T-cell (primary cell): ENCODE data around the gene PDZD11. TPM values are rescaled to one million over a fixed set of nuclear protein-coding genes. Genes with fewer than 3 reads are reported as not detected.

Experiments
- ATAC-seq, 4 experiments: fragments of 200-7000 bp in 3 of 4; fragments of 150-1000 bp in 1 of 4; cut with Tn5 transposase; replicated peaks in 1 of 4; 1 replicate in 3 of 4; 2 replicates in 1 of 4; pipeline ENCODE4 v1.10.0; 2021; ENCODE audit warnings: moderate library complexity in 3 of 4, mild to moderate bottlenecking in 2 of 4, moderate number of reproducible peaks in 1 of 4
- CTCF ChIA-PET, 2 donors: fragments of 300-600 bp; sonication (Branson Sonifier 250); formaldehyde crosslinking; loops; one replicate each; lab custom pipeline; 2022; ENCODE audit warnings: antibody characterized with exemption in 2 of 2; lab: Charles Lee
- POLR2A ChIA-PET, 2 donors: fragments of 300-600 bp; sonication (Branson Sonifier 250); formaldehyde crosslinking; loops; one replicate each; lab custom pipeline; 2022; ENCODE audit warnings: antibody characterized with exemption in 2 of 2; lab: Charles Lee
- DNase-seq, 35 experiments: peaks; one replicate each; pipeline versions ENCODE4 v3.0.0 to v3.0.0-alpha.2; 2013 to 2023
- H3K27ac ChIP-seq: one replicate; pipeline ENCODE4 v1.5.1; 2013; ENCODE audit warnings: low read length
- H3K27me3 ChIP-seq, 2 experiments: replicated peaks in 1 of 2; 1 replicate in 1 of 2; 2 replicates in 1 of 2; pipeline versions ENCODE4 v1.6.1 to v1.7.0; 2013; ENCODE audit warnings: low read length in 1 of 2, mixed read lengths in 1 of 2; ENCODE audit not compliant: control insufficient read depth in 2 of 2, insufficient read depth in 2 of 2; ENCODE audit errors: extremely low read depth in 1 of 2
- H3K36me3 ChIP-seq, 2 donors: 1 replicate in 1 of 2; 2 replicates in 1 of 2; pipeline versions ENCODE4 v1.6.1 to v1.7.0; 2013; ENCODE audit warnings: low read length in 1 of 2; ENCODE audit not compliant: control insufficient read depth in 2 of 2, insufficient read depth in 1 of 2; ENCODE audit errors: extremely low read depth in 1 of 2
- H3K4me1 ChIP-seq, 2 experiments: 1 replicate in 1 of 2; 2 replicates in 1 of 2; pipeline versions ENCODE4 v1.6.1 to v1.7.0; 2013; ENCODE audit warnings: low read length in 2 of 2, mixed read lengths in 1 of 2; ENCODE audit not compliant: insufficient read depth in 2 of 2, control insufficient read depth in 1 of 2; ENCODE audit errors: extremely low read depth in 1 of 2
- H3K4me3 ChIP-seq, 2 donors: 1 replicate in 1 of 2; 2 replicates in 1 of 2; pipeline versions ENCODE4 v1.5.1 to v1.7.0; 2013; ENCODE audit warnings: mild to moderate bottlenecking in 2 of 2, low read length in 1 of 2, moderate library complexity in 1 of 2; ENCODE audit not compliant: control insufficient read depth in 1 of 2; ENCODE audit errors: extremely low read depth in 1 of 2
- H3K9me3 ChIP-seq: 2 replicates; pipeline ENCODE4 v1.7.0; 2013
- H3K27ac Mint-ChIP-seq, 2 donors: one replicate each; pipeline ENCODE4 v1.8.0; 2020 to 2021; ENCODE audit warnings: mild to moderate bottlenecking in 2 of 2, mixed read lengths in 2 of 2
- H3K27me3 Mint-ChIP-seq, 2 donors: one replicate each; pipeline ENCODE4 v1.8.0; 2021 to 2022; ENCODE audit warnings: mixed read lengths in 2 of 2
- H3K36me3 Mint-ChIP-seq: one replicate; pipeline ENCODE4 v1.8.0; 2021; ENCODE audit warnings: mixed read lengths
- H3K4me1 Mint-ChIP-seq, 3 donors: one replicate each; pipeline ENCODE4 v1.8.0; 2020 to 2022; ENCODE audit warnings: mixed read lengths in 3 of 3, mild to moderate bottlenecking in 1 of 3
- H3K4me3 Mint-ChIP-seq, 3 donors: one replicate each; pipeline ENCODE4 v1.8.0; 2020 to 2022; ENCODE audit warnings: mild to moderate bottlenecking in 3 of 3, mixed read lengths in 3 of 3, moderate library complexity in 3 of 3
- H3K9me3 Mint-ChIP-seq, 3 donors: one replicate each; pipeline ENCODE4 v1.8.0; 2020 to 2022; ENCODE audit warnings: mixed read lengths in 3 of 3
- WGBS: methylation state at CpG from one replicate; pipeline ENCODE4 v1.1.5; 2013; ENCODE audit warnings: missing lambda C conversion rate; ENCODE audit not compliant: insufficient coverage; 5-methylcytosine and 5-hydroxymethylcytosine counted together
- total RNA-seq, 35 experiments: library from RNA in 6 of 35; stranded (reverse) in 6 of 35; fragments of 120-200 nt in 1 of 35; gene quantifications; one replicate each; pipeline versions ENCODE4 v1.2.1 to v1.2.4 and lab custom pipeline; 2013 to 2026

The PDZD11 gene, protein sequence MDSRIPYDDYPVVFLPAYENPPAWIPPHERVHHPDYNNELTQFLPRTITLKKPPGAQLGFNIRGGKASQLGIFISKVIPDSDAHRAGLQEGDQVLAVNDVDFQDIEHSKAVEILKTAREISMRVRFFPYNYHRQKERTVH
- 10 to 100 TPM in 3 of 5 donors, 1 to 10 TPM in 2; 9.1 to 15.9 (median 10.8) TPM for total RNA-seq
- total RNA-seq (2013): 14.7 TPM
- 1.9 to 13.3 (median 8.2) reads per million in 29 experiments for total RNA-seq (lab: John Stamatoyannopoulos, UW)

GRCh38 chrX:70289793-70290770, at the start of gene PDZD11, which contains the start of gene KIF4A:
Gene PDZD11, minus strand, starts transcription at chrX:70289927. Its CDS starts 586 bp downstream, at chrX:70289341.
Gene KIF4A, plus strand, starts transcription at chrX:70290104. Its CDS starts 355 bp downstream, at chrX:70290459.
- H3K36me3 ChIP-seq: peaks cover 0 to 9% of the 10 kb centered on the region in 2 donors
- ChIA-PET CTCF (interaction anchor here (0.5 to 1.1 kb wide), 3 partner anchors 89 to 156 kb away, joined by 4 to 7 read pairs (median 5); partner anchors contain the start of gene IGBP1 (in 1 of the 2)), POLR2A (interaction anchor here in 1 of 2 donors (1.0 kb wide), 1 partner anchor 156 kb away, joined by 3 read pairs; the partner anchor contains the start of gene IGBP1)
- no peaks in the 10 kb centered on the region for H3K9me3 ChIP-seq
- Mint-ChIP-seq H3K4me3 (peak within 1 kb of the TSS; percentile 83 to 85 (median 83)), H3K36me3 (peaks cover 14% of the 10 kb centered on the region), H3K9me3 (no peaks in the 10 kb centered on the region), H3K27me3 (peaks cover 0 to 9% of the 10 kb centered on the region in 2 donors), H3K27ac (peak within 1 kb of the TSS; percentile 81 to 86), H3K4me1 (peaks cover 0 to 16% (median 12%) of the 10 kb centered on the region in 3 donors)
- H3K4me1 ChIP-seq: peaks cover 5 to 13% of the 10 kb centered on the region in 2 experiments
- peak within 1 kb of the TSS; percentile 69 to 88 for H3K4me3 ChIP-seq
- H3K27me3 ChIP-seq: no peaks in the 10 kb centered on the region
- WGBS: under 1% methylated on average over 19 of the region's 62 CpGs
- DNase-seq: peak; percentile 45 to 80 (median 60)
- H3K27ac ChIP-seq: peak within 1 kb of the TSS; percentile 51
- peak; percentile 98 to 99 (median 99) for ATAC-seq

- no peaks in the 10 kb centered on the region for H3K36me3 ChIP-seq
- Mint-ChIP-seq H3K27me3 (peaks cover 0 to 3% of the 10 kb centered on the region in 2 donors), H3K9me3 (no peaks in the 10 kb centered on the region), H3K36me3 (no peaks in the 10 kb centered on the region), H3K27ac (no peak overlapping the region), H3K4me3 (no peak overlapping the region), H3K4me1 (no peaks in the 10 kb centered on the region)
- H3K4me3 ChIP-seq: no peak overlapping the region
- DNase-seq: no peak
- H3K27me3 ChIP-seq: no peaks in the 10 kb centered on the region
- ChIA-PET CTCF (no interaction called here), POLR2A (no interaction called here)
- H3K4me1 ChIP-seq: no peaks in the 10 kb centered on the region
- no peaks in the 10 kb centered on the region for H3K9me3 ChIP-seq
- H3K27ac ChIP-seq: no peak overlapping the region
- WGBS: no CpG with 5 or more reads among the region's 4 CpGs
- ATAC-seq: no peak
Measured at GRCh38 chrX:70338290-70338689, 48.6 kb upstream of the PDZD11 start.

GRCh38 chrX:70336767-70337166, 47.0 kb upstream of the PDZD11 start:
- no peaks in the 10 kb centered on the region for H3K9me3 Mint-ChIP-seq
- no peaks in the 10 kb centered on the region for H3K4me1 Mint-ChIP-seq
- Histone ChIP-seq H3K9me3 (no peaks in the 10 kb centered on the region), H3K36me3 (no peaks in the 10 kb centered on the region), H3K27ac (no peak overlapping the region), H3K4me3 (no peak overlapping the region), H3K4me1 (no peaks in the 10 kb centered on the region), H3K27me3 (no peaks in the 10 kb centered on the region)
- ATAC-seq (no peak), DNase-seq (no peak)
- peaks cover 0 to 3% of the 10 kb centered on the region in 2 donors for H3K27me3 Mint-ChIP-seq
- ChIA-PET CTCF (no interaction called here), POLR2A (no interaction called here)
- H3K27ac Mint-ChIP-seq: no peak overlapping the region
- H3K36me3 Mint-ChIP-seq: no peaks in the 10 kb centered on the region
- H3K4me3 Mint-ChIP-seq: no peak overlapping the region

DNA sequence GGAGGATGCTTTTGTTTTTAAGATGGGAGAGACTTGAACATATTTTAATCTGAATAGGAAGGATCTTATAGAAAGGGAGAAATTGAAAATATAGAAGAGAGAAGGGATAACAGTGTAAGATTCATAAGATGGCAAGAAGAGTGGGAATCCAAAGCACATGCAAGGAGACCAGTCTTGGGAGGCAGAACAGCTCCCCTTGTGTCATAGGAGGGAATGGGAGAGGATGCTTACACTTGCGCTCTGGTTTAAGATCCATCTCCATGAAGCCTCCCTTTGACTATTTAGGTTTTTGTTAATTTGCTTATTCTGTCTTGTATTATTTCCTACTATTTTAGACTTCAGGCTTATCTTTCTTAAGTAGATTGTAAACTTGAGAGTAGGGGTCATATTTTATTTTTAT, 42.9 kb upstream of the PDZD11 start:
- Histone ChIP-seq H3K4me1 (no peaks in the 10 kb centered on the region), H3K9me3 (no peaks in the 10 kb centered on the region), H3K27me3 (no peaks in the 10 kb centered on the region), H3K4me3 (no peak overlapping the region), H3K36me3 (no peaks in the 10 kb centered on the region), H3K27ac (no peak overlapping the region)
- no peak for DNase-seq
- CTCF ChIA-PET: no interaction called here
- WGBS: no CpG with 5 or more reads among the region's 1 CpG
- H3K4me3 Mint-ChIP-seq: no peak overlapping the region
- POLR2A ChIA-PET: no interaction called here
- H3K4me1 Mint-ChIP-seq: no peaks in the 10 kb centered on the region
- peak overlapping the region in 1 of 2 donors; percentile 9 for H3K27ac Mint-ChIP-seq
- H3K27me3 Mint-ChIP-seq: peaks cover 0 to 1% of the 10 kb centered on the region in 2 donors
- no peaks in the 10 kb centered on the region for H3K36me3 Mint-ChIP-seq
- H3K9me3 Mint-ChIP-seq: no peaks in the 10 kb centered on the region
- no peak for ATAC-seq

DNA sequence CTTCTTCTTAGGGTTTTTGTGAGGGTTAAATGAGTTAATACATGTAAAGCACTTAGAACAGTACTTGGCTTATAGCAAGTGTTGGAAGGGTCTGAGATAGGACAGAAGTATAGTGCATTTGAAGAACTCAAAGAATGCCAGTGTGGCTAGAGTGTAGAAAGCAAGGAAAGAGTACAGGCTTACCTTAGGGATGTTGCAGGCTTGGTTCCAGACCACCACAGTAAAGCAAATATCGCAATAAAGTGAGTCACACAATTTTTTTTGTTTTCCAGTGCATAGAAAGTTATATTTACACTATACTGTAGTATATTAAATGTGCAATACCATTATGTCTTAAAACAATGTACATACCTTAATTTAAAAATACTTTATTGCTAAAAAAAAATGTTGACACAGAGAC, 41.4 kb upstream of the PDZD11 start:
- H3K27me3 Mint-ChIP-seq: peaks cover 0 to 14% of the 10 kb centered on the region in 2 donors
- H3K4me1 ChIP-seq: no peaks in the 10 kb centered on the region
- CTCF ChIA-PET: no interaction called here
- no peaks in the 10 kb centered on the region for H3K27me3 ChIP-seq
- DNase-seq (no peak), ATAC-seq (no peak)
- H3K27ac ChIP-seq: no peak overlapping the region
- no peak overlapping the region for H3K4me3 Mint-ChIP-seq
- H3K9me3 ChIP-seq: no peaks in the 10 kb centered on the region
- no peaks in the 10 kb centered on the region for H3K4me1 Mint-ChIP-seq
- H3K27ac Mint-ChIP-seq: no peak overlapping the region
- no peaks in the 10 kb centered on the region for H3K36me3 Mint-ChIP-seq
- no CpG with 5 or more reads among the region's 1 CpG for WGBS
- no peaks in the 10 kb centered on the region for H3K9me3 Mint-ChIP-seq
- no peak overlapping the region for H3K4me3 ChIP-seq
- H3K36me3 ChIP-seq: no peaks in the 10 kb centered on the region
- POLR2A ChIA-PET: no interaction called here

DNA sequence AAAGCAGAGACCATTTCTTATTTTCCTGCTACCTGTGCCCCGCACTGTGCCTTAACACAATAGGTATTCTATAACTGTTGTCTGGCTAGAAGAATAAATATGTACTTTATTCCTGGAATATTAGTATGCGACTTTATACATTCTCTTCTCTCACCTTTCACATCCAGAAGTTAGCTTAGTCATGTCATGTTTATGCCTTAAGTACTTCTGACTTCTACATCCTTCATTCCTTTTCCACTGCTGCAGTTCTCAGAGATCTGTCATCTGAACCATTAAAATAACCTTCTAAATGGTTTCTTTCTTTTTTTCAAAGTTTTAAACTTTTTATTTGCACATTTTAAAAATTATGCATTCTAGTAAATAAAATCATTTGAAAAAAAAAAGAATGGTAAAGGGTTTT, 34.6 kb upstream of the PDZD11 start:
- no peaks in the 10 kb centered on the region for H3K4me1 ChIP-seq
- H3K9me3 ChIP-seq: no peaks in the 10 kb centered on the region
- H3K27me3 Mint-ChIP-seq: peaks cover 0 to 22% of the 10 kb centered on the region in 2 donors
- H3K27me3 ChIP-seq: no peaks in the 10 kb centered on the region
- H3K27ac Mint-ChIP-seq: no peak overlapping the region
- H3K36me3 Mint-ChIP-seq: no peaks in the 10 kb centered on the region
- no peaks in the 10 kb centered on the region for H3K4me1 Mint-ChIP-seq
- ChIA-PET CTCF (no interaction called here), POLR2A (interaction anchor here in 1 of 2 donors (0.6 kb wide), 1 partner anchor 11 kb away, joined by 3 read pairs; no protein-coding TSS in a partner anchor)
- no CpG with 5 or more reads among the region's 2 CpGs for WGBS
- no peak overlapping the region for H3K27ac ChIP-seq
- H3K9me3 Mint-ChIP-seq: no peaks in the 10 kb centered on the region
- no peak for ATAC-seq
- no peaks in the 10 kb centered on the region for H3K36me3 ChIP-seq
- H3K4me3 Mint-ChIP-seq: no peak overlapping the region
- H3K4me3 ChIP-seq: no peak overlapping the region
- no peak for DNase-seq
